Prostate gland (tissue), 2 donors: ENCODE results near the gene FOXJ3.

Experiments
- POLR2A ChIP-seq: fragments of 450-650 bp; IDR thresholded peaks from one replicate; pipeline ENCODE4 v1.6.1; 2016; ENCODE audit warnings: antibody characterized with exemption, mild to moderate bottlenecking
- POLR2AphosphoS5 ChIP-seq: sonication (generic); formaldehyde crosslinking; IDR thresholded peaks from one replicate; pipeline ENCODE4 v1.6.1; 2017; ENCODE audit warnings: antibody characterized with exemption
- TF ChIP-seq, protein P1 (sequence below), 4 experiments: fragments of 200-600 bp in 2 of 4; fragments of 450-650 bp in 2 of 4; sonication (generic) in 2 of 4; IDR thresholded peaks; 1 replicate in 3 of 4; 2 replicates in 1 of 4; pipeline ENCODE4 v1.5.1; 2016 to 2019; ENCODE audit warnings: antibody characterized with exemption in 4 of 4, mild to moderate bottlenecking in 2 of 4, moderate library complexity in 2 of 4

DNA sequence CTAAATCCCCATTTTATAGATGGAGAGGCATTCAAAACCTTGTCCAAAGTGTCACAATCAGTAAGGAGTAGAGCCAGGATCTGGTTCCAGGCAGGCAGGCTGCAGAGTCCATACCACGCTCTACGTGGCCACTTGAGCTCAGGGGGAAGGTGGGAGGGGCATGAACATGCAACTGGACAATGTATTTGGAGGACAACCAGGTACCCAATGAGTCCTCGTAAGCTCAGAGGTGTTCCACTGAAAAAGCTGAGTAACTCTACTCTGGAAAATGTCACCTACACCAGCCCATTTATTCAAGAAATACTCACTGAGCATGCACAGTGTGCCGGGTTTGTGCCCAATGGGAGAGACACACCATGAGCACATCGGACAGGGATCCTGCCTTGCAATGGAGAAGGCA, 193.1 kb downstream of the FOXJ3 start:
- TF ChIP-seq POLR2A (no peak), POLR2AphosphoS5 (no peak)
- TF ChIP-seq, protein P1, sequence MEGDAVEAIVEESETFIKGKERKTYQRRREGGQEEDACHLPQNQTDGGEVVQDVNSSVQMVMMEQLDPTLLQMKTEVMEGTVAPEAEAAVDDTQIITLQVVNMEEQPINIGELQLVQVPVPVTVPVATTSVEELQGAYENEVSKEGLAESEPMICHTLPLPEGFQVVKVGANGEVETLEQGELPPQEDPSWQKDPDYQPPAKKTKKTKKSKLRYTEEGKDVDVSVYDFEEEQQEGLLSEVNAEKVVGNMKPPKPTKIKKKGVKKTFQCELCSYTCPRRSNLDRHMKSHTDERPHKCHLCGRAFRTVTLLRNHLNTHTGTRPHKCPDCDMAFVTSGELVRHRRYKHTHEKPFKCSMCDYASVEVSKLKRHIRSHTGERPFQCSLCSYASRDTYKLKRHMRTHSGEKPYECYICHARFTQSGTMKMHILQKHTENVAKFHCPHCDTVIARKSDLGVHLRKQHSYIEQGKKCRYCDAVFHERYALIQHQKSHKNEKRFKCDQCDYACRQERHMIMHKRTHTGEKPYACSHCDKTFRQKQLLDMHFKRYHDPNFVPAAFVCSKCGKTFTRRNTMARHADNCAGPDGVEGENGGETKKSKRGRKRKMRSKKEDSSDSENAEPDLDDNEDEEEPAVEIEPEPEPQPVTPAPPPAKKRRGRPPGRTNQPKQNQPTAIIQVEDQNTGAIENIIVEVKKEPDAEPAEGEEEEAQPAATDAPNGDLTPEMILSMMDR (IDR thresholded peaks at IDR 0.05), result no peak
